CD14-positive monocyte (primary cell): ENCODE data around the gene SYNCRIP. TPM values are rescaled to one million over a fixed set of nuclear protein-coding genes. Genes with fewer than 3 reads are reported as not detected.

ENCODE experiments used
- DNase-seq, 3 donors: peaks; one replicate each; pipeline ENCODE4 v3.0.0-alpha.2; 2011 to 2022
- H2AFZ ChIP-seq: 2 replicates; pipeline ENCODE4 v1.6.0; 2012; ENCODE audit warnings: mild to moderate bottlenecking, low read depth, low read length, inconsistent platforms; ENCODE audit not compliant: insufficient read depth, poor library complexity, severe bottlenecking
- H3K27ac ChIP-seq, 2 donors: 1 replicate in 1 of 2; 2 replicates in 1 of 2; pipeline ENCODE4 v1.5.1; 2012 to 2013; ENCODE audit warnings: low read length in 2 of 2, control low read depth in 1 of 2, inconsistent platforms in 1 of 2, low read depth in 1 of 2, mild to moderate bottlenecking in 1 of 2
- H3K27me3 ChIP-seq, 2 donors: one replicate each; pipeline versions ENCODE4 v1.6.0 to v1.6.1; 2011 to 2013; ENCODE audit warnings: low read length in 2 of 2; ENCODE audit not compliant: control insufficient read depth in 2 of 2, insufficient read depth in 2 of 2
- H3K36me3 ChIP-seq, 2 donors: replicated peaks in 1 of 2; 1 replicate in 1 of 2; 2 replicates in 1 of 2; pipeline versions ENCODE4 v1.5.1 to v1.6.1; 2012 to 2013; ENCODE audit warnings: low read length in 2 of 2, control low read depth in 1 of 2, inconsistent platforms in 1 of 2, mild to moderate bottlenecking in 1 of 2; ENCODE audit not compliant: insufficient read depth in 2 of 2, control insufficient read depth in 1 of 2
- H3K4me1 ChIP-seq, 2 donors: 1 replicate in 1 of 2; 2 replicates in 1 of 2; pipeline versions ENCODE4 v1.5.1 to v1.6.1; 2012 to 2013; ENCODE audit warnings: low read length in 2 of 2, control low read depth in 1 of 2, inconsistent platforms in 1 of 2, mild to moderate bottlenecking in 1 of 2, moderate library complexity in 1 of 2; ENCODE audit not compliant: insufficient read depth in 2 of 2, control insufficient read depth in 1 of 2
- H3K4me2 ChIP-seq: replicated peaks from 2 replicates; pipeline ENCODE3; 2012; ENCODE audit warnings: low read length, moderate library complexity, mild to moderate bottlenecking; ENCODE audit not compliant: poor library complexity, severe bottlenecking; ENCODE audit errors: extremely low read depth
- H3K4me3 ChIP-seq, 3 experiments: fragments of 200-600 bp in 1 of 3; sonication (generic) in 1 of 3; replicated peaks in 1 of 3; 1 replicate in 2 of 3; 2 replicates in 1 of 3; pipeline ENCODE4 v1.5.1; 2011 to 2013; ENCODE audit warnings: low read length in 3 of 3, mild to moderate bottlenecking in 3 of 3, control low read depth in 2 of 3, low read depth in 2 of 3, inconsistent platforms in 1 of 3, moderate library complexity in 1 of 3
- H3K79me2 ChIP-seq: 2 replicates; pipeline ENCODE4 v1.6.0; 2012; ENCODE audit warnings: mild to moderate bottlenecking, control low read depth, inconsistent platforms, low read length, moderate library complexity; ENCODE audit not compliant: insufficient read depth
- H3K9ac ChIP-seq: 2 replicates; pipeline ENCODE4 v1.6.0; 2017; ENCODE audit warnings: low read length, mild to moderate bottlenecking; ENCODE audit not compliant: insufficient read depth, poor library complexity, severe bottlenecking
- H3K9me3 ChIP-seq, 2 donors: replicated peaks in 1 of 2; 1 replicate in 1 of 2; 2 replicates in 1 of 2; pipeline versions ENCODE4 v1.5.1 to v1.6.1; 2012 to 2013; ENCODE audit warnings: low read length in 2 of 2, control low read depth in 1 of 2; ENCODE audit not compliant: control insufficient read depth in 1 of 2, insufficient read depth in 1 of 2
- H4K20me1 ChIP-seq: 2 replicates; pipeline ENCODE4 v1.6.0; 2012; ENCODE audit warnings: mild to moderate bottlenecking, low read length, control low read depth, moderate library complexity; ENCODE audit not compliant: insufficient read depth
- H3K27ac Mint-ChIP-seq, 7 donors: one replicate each; pipeline ENCODE4 v1.8.0; 2020; ENCODE audit warnings: mild to moderate bottlenecking in 7 of 7, mixed read lengths in 7 of 7, moderate library complexity in 6 of 7, inconsistent platforms in 2 of 7
- H3K27me3 Mint-ChIP-seq, 3 donors: one replicate each; pipeline ENCODE4 v1.8.0; 2021 to 2022; ENCODE audit warnings: low read depth in 3 of 3, mild to moderate bottlenecking in 3 of 3, mixed read lengths in 3 of 3, moderate library complexity in 3 of 3, inconsistent platforms in 1 of 3
- H3K36me3 Mint-ChIP-seq, 2 donors: one replicate each; pipeline ENCODE4 v1.8.0; 2020; ENCODE audit warnings: mixed read lengths in 2 of 2, inconsistent platforms in 1 of 2, mild to moderate bottlenecking in 1 of 2
- H3K4me1 Mint-ChIP-seq: one replicate; pipeline ENCODE4 v1.8.0; 2020; ENCODE audit warnings: mild to moderate bottlenecking, mixed read lengths
- H3K4me3 Mint-ChIP-seq, 2 donors: one replicate each; pipeline ENCODE4 v1.8.0; 2020; ENCODE audit warnings: mild to moderate bottlenecking in 2 of 2, mixed read lengths in 2 of 2, moderate library complexity in 1 of 2
- H3K9me3 Mint-ChIP-seq, 7 donors: one replicate each; pipeline ENCODE4 v1.8.0; 2020 to 2022; ENCODE audit warnings: mixed read lengths in 7 of 7, mild to moderate bottlenecking in 6 of 7, moderate library complexity in 6 of 7, inconsistent platforms in 2 of 7
- CTCF ChIP-seq: fragments of 200-600 bp; IDR thresholded peaks from one replicate; pipeline ENCODE4 v1.8.0; 2022; ENCODE audit warnings: antibody characterized with exemption, mild to moderate bottlenecking
- WGBS: methylation state at CpG from one replicate; pipeline ENCODE4 v1.1.5; 2013; ENCODE audit warnings: missing lambda C conversion rate; ENCODE audit not compliant: insufficient coverage; 5-methylcytosine and 5-hydroxymethylcytosine counted together
- intact Hi-C, 2 donors: fragments of 100-400 bp; cut with micrococcal nuclease; formaldehyde crosslinking; loops; one replicate each; pipeline versions ENCODE4 v1.15.0 to v1.15.1; 2023
- polyA plus RNA-seq, 3 donors: library from polyadenylated mRNA; depleted of rRNA in 1 of 3; unstranded in 2 of 3; stranded (reverse) in 1 of 3; fragments of 300-500 nt in 2 of 3; fragments of >200 nt in 1 of 3; fragmentation: Illumina TruSeq in 2 of 3; gene quantifications; 1 replicate in 2 of 3; 2 replicates in 1 of 3; pipeline ENCODE4 v1.2.3, GENCODE V29; 2012 to 2021

The SYNCRIP gene
- polyA plus RNA-seq, 3 donors: 11.1 to 41.4 (median 36.6) TPM

GRCh38 chr6:85644279-85644762 lies 1.6 kb upstream of the SYNCRIP start:
- H3K27ac ChIP-seq: peak overlapping the region; percentile 98 to 99
- Mint-ChIP-seq H3K4me1 (peaks cover 38% of the 10 kb centered on the region), H3K9me3 (peaks cover 0 to 7% (median under 1%) of the 10 kb centered on the region in 7 donors), H3K27me3 (no peaks in the 10 kb centered on the region), H3K27ac (peak overlapping the region; percentile 94 to 98 (median 97)), H3K36me3 (peaks cover 16 to 20% of the 10 kb centered on the region in 2 donors), H3K4me3 (peak overlapping the region; percentile 85 to 91)
- H3K4me3 ChIP-seq: peak overlapping the region; percentile 87 to 95 (median 91)
- peak overlapping the region; percentile 98 for H3K9ac ChIP-seq
- WGBS: 0% methylated on average over 4 of the region's 5 CpGs
- peaks cover 9 to 18% of the 10 kb centered on the region in 2 donors for H3K36me3 ChIP-seq
- H3K9me3 ChIP-seq: no peaks in the 10 kb centered on the region
- H2AFZ ChIP-seq: peak overlapping the region; percentile 79
- peaks cover 34% of the 10 kb centered on the region for H3K79me2 ChIP-seq
- H4K20me1 ChIP-seq: peaks cover 31% of the 10 kb centered on the region
- no peak for DNase-seq
- H3K27me3 ChIP-seq: no peaks in the 10 kb centered on the region
- peak overlapping the region; percentile 78 for H3K4me2 ChIP-seq
- peaks cover 29 to 34% of the 10 kb centered on the region in 2 donors for H3K4me1 ChIP-seq
- no peak for TF ChIP-seq CTCF
- intact Hi-C loops: loop anchor here in 1 of 2 donors (5.0 kb wide), 1 partner anchor 52 kb away; the partner anchor contains the start of gene SNX14

GRCh38 chr6:85643537-85644278 lies 1.0 kb upstream of the SYNCRIP start:
- Histone ChIP-seq H3K4me2 (peak overlapping the region; percentile 78), H3K9ac (peak overlapping the region; percentile 98), H2AFZ (peak overlapping the region; percentile 79), H3K79me2 (peaks cover 40% of the 10 kb centered on the region), H3K9me3 (no peaks in the 10 kb centered on the region), H3K4me3 (peak overlapping the region; percentile 87 to 95 (median 91)), H3K27me3 (no peaks in the 10 kb centered on the region), H3K27ac (peak overlapping the region; percentile 98 to 99), H3K4me1 (peaks cover 29 to 34% of the 10 kb centered on the region in 2 donors), H3K36me3 (peaks cover 15 to 24% of the 10 kb centered on the region in 2 donors), H4K20me1 (peaks cover 38% of the 10 kb centered on the region)
- intact Hi-C loops: loop anchor here (1.0 to 5.0 kb wide), 3 partner anchors 35 to 51 kb away; partner anchors contain the start of gene SNX14 (in 1 of the 2)
- Mint-ChIP-seq H3K9me3 (peaks cover 0 to 5% (median 0%) of the 10 kb centered on the region in 7 donors), H3K4me3 (peak overlapping the region; percentile 91 to 97), H3K27me3 (no peaks in the 10 kb centered on the region), H3K27ac (peak overlapping the region; percentile 95 to 100 (median 99)), H3K4me1 (peaks cover 43% of the 10 kb centered on the region), H3K36me3 (peaks cover 22 to 26% of the 10 kb centered on the region in 2 donors)
- no peak for TF ChIP-seq CTCF
- under 1% methylated on average over 59 of the region's 75 CpGs for whole genome bisulfite sequencing
- peak; percentile 89 to 92 (median 90) for DNase-seq
